Measurements from ENCODE around the gene NRP1.
A peak's percentile ranks its signal among the peaks of the same experiment; 100 is the strongest.

The NRP1 gene

DNA sequence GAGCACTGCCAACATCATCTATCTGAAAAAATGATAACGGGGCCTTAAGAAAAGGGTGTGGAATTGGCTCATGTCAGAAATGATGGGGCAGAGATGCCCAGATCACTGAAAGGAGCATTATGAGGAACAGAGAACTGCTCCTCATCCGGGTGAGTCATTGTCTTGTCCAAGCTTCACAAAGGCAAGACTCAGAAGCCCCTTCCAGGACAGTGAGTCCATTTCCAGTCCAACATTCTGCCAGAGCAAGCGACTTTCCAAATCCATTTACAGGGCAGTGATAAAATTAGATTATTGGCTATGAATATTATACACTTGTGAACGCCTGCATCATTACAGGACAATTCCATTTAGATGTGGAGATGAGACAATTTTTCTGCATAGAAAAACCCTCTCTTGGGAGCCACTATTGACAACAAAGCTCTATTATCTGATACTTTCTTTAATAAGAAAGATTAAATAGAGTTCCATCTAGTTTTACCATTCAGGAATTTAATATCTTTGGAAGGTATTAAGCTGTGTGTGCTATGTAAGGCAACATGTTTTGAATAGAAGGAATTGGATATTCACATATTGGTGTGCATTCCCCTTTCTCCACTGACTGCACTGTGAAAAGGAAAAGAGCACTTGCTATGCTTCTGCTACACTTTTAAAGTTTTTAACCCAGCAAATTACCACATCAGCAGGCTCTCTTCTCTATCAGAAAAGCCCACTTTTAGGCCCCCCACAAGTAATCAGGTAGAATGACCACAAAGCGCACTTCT, 159.6 kb downstream of the NRP1 start:
- DNase-seq, result no peak

DNA sequence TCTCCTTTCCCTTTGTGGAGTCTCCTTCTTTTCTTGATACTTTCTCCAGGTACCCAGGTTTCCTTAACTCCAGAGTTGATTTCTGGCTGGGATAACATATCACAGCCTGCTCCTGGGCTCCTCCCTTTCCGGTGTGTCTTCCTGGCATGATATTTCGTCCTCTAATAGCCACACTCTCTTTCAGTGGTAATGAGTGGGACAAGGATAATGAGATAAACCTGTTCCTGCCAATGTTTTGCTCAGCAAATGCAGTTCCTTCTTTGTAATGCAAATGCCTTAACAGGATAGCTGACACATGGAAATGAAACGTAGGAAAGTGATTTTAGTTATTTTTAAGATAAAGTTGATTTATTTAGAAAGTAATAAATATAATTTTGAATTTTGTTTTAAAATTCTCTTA, 168.6 kb downstream of the NRP1 start:
- DNase-seq, result no peak

DNA sequence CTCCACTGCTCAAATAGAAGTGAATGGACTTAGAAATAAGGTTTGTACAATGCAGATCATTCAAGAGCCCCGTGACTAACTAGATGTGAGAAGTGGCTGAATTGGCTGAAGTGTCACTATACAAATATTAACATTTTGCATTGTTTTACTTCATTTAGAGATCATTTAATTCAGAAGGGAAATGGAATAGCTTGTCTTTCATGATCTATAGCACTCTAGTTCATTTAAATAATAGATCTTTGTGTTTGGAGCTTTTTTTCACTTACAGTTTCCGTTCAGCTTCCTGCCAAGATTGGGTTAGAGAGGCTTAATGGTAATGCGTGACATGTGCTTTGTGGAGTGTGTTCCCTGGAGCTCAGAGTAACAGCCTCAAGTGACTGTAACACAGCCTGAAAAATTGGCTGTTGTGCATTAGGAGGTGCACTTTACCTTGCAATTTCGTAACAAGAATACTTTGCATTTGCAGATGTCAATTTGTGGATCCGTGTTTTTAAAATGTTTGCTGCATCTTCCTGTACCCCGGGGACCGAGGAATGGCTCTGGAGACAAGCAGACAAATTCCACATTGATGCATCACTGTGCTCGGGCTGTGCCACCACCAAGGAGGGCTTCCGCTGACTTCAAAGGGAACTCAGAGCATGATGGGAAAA, 170.3 kb downstream of the NRP1 start:
- no peak for DNase-seq

DNA sequence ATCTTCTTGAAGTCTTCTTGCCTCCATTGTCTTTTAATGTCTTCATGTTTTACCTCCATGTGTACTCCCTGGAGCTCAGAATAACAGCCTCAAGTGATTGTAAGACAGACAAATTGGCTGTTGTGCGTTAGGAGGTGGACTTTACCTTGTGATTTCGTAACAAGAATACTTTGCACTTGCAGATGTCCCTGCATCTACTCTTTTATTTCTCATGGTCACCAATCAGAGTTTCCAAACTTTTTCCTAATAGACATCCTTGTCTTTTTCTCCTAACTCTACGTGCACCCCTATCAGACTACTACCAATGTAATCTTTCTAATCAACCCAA, 172.3 kb downstream of the NRP1 start:
- no peak for DNase-seq

DNA sequence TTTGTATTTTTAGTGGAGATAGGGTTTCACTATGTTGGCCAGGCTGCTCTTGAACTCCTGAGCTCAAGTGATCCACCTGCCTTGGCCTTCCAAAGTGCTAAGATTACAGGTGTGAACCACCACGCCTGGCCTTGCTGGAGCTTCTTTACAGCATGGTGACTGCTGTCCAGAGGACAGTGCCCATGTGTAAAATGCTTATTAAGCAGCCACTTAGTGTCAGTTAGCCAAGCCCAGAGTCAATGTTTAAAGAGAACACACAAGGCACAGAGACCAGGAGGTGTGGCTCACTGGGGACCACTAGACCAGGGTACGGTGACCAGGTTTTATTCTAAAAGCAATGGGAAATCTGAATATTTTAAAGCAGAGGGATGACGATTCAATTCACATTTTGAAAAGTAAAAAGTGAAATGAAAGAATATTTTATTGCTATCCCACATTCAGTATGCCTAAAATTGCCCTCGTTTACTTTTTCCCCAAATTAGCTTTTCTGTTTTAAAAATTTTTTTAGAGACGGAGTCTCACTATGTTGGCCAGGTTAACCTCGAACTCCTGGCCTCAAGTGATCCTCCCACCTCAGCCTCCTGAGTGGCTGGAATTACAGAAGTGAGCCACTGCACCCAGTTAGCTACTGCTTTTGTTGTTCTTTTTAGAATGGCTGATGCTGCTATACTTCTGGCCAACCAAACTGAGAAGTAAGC, 172.8 kb downstream of the NRP1 start:
- no peak for DNase-seq

DNA sequence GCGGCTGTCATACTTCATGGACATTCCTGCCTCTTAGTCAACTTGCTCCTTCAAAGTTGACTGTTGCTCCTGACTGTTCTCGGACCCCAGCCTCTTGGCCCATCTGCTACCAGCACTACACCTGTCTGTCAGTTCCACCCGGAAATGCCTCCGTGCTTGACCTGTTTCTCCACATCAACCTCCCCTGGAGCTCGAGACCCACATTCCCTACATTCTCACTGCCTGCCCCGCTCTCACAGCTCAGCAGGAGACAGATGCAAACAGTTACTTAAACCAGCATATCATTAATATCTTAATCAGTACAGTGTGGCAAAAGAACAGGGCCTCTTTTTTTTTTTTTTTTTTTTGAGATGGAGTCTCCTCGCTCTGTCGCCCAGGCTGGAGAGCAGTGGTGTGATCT, 174.3 kb downstream of the NRP1 start:
- DNase-seq, result no peak

DNA sequence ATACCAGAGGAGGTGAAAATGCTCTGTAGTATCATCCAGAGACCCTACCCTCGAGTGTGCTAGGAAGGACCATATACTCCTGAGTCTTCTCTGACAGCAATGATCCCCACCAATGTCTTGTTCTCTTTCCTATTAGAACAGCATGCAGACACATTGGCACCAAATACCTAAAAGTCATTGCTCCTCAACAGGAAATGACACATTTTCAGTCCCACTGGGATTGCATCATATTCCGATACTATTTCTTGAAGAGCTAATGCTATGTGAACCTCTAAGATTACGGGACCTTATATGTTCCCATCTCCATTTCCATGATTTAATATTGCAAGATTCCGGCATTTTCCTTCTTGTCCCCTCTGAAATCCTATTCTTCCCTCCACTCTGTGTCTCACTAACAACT, 177.4 kb downstream of the NRP1 start:
- DNase-seq, result no peak

DNA sequence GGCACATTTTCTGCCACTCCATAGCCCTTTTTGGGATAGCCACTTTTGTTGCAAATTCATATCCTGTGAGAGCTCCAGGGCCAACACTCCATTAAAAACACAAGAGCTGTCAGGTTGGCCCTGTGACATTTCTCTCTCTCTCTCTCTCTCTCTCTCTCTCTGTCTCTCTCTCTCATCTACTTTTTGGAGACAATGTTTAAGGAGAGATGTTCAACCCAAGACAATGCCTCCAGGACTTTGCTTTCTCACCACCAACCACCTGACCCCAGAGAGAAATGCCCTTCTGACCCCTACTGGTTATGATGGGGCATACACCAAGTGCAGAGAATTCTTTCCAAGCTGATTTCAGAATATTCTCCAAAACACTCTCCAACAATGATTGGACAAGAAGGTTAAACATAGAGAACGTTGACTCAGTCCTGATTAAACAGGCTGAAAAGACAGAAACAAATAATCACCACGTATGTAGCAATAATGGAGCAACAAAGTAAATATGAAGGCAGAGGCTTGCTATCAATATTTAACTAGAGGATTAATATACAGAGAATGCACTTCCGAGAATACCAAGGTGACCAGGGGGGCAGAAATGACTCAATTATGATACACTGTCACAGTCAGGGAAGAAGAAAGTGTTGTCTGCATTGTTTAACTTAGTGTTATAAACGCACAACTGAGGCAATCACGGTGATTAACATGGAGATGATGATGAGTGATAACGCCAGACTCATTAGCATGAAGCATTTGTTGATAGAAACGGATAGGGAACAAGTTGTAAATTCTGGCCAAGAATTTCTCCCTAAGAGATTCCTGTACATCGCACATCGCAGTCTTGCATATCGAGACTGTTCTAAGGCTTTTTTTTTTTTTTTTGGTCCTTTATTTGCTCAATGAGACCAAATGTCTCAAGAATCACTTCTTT, 178.5 kb downstream of the NRP1 start:
- no peak for DNase-seq

DNA sequence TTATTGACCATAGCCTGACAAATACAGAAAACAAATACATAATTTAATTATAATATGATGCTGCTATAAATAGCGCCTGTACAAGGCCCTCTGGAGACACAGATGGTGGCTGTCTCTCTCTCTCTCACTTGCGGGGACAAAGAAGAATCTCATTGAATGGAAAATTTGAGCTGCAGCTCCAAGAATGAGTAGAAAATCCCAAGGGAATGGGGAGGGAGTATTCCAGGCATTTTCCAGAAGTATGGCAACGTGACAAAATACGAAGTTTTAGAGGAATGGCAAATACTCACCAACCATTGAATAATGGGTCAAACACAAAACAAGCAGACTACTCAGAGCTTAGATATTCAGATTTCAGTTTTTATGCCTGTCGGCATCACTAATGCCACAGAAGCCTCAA, 179.9 kb downstream of the NRP1 start:
- no peak for DNase-seq

DNA sequence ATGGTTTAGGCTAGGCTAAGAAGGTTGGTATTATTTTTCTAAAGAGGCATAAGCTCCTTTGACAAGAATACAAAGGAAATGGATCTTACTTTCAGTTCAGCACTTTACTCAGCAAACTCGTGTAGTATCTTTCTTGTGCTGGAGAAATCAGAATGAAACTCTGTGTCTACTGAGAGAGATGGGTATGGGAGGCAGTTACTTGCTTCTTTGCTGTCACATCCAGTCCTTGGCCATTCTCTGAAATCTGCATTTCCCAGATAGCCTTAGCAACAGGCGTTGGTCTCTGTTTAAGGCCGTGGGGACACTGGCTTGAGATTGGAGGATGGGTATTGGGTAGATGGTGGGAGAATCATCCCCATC, 180.5 kb downstream of the NRP1 start:
- DNase-seq, result no peak

DNA sequence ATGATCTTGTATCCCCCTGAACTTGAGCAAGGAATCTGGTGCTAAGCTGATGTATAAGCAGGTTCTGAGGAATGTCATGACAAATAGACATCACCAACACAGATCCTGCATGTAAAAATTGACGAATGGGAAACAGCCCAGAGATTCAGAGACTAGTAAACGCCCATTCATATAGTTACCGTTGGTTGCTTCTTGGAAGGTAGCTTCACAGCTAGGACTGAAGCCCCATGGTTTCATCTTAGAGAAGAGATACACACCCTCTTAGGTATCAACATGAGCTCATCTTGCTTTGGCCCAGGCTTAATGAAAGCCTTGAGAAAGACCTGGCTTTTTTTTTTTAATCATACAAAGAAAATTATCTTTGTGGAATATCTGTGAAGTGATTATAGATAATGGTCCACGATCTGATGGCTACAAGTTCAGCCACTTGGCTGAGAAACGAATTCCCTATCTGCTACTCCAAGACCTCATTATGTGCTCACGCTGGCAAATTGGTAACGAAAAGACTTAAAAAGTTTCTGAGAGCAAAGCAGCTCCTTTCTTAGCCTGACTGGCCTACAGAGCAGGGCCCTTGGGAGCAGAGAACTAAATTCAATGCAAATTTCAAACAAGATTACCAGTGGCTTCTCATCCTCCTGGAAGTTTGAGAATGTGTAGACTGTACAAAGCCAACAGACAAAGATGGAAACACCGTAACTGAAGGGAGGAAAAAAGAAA, 181.1 kb downstream of the NRP1 start:
- DNase-seq, result no peak

DNA sequence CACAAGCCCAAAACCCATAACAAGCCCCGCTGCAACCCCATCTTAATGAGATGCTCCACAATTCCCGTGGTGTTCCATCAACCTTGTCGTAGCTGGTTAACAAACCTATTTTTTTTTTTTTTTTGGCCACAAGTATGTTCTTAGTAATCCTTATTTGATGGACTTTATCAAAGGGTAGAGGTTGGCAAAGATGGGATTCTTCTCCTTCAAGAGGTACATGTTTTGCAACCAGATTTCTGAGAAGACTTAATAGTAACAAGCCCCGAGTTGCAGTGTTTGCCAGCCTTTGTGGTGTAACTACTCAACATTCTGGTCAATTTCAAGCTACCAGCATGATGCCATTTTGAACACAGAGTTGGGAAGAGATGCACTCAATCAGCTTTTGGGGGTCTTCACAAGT, 181.7 kb downstream of the NRP1 start:
- no peak for DNase-seq

DNA sequence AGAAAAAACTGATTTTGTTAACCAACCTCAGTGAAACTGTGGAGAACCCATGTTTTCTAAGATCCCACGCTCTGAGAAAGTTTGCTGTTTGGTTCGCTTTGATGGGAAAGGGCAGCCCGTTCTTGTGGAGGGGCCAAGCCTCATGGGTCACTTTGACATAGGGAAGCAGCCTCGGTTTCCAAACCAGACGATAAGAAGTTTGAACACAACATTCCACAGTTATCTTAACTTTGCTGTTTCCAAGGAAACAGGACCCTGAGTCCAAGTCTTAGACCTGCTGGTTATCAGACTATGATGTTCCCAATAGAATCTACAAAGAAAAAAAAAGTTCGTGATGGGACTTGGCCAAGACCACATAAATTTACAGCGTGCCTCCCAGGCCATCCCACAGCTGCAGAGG, 182.3 kb downstream of the NRP1 start:
- DNase-seq, result no peak

DNA sequence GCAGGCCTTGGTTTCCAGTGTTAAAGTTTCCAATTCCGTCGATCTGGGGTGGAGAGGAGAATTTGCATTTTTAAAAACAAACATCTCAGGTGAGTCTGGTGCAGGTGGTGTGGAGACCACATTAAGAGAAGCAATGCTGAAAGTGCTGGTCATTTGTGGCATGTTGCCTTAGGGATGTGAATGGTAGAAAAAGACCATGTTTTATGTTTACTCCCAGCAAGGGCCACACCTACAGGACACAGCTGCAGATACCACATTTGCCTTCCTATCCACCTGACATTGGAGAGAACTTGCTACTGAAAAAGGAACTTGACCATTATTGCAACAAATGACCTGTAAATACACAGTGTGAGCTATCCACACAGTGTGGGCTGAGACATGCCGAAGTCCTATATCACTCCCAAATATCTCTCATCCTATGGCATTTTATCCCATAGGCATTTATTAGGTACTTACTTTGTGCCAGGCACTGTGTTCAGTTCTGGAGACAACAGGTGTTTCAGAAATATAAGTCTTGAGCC, 183.1 kb downstream of the NRP1 start:
- DNase-seq, result no peak

DNA sequence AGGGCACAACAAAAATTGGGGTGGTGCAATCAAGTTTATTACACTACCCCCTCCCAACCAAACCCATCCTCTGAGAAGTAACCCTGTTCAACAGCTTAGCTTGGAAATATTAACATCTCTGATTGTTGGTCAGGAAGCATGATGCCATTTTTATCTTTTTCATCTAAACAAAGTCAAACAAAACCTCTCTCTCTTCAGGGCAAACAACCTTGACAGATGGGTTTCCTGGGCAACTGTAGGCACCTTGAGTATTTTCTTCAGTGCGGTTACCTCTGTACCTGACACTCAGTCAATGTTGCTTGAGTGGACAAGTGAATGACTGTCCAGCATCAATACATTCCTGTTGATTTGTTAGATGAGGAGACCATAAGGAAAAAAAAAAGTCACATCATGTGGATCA, 183.6 kb downstream of the NRP1 start:
- no peak for DNase-seq

DNA sequence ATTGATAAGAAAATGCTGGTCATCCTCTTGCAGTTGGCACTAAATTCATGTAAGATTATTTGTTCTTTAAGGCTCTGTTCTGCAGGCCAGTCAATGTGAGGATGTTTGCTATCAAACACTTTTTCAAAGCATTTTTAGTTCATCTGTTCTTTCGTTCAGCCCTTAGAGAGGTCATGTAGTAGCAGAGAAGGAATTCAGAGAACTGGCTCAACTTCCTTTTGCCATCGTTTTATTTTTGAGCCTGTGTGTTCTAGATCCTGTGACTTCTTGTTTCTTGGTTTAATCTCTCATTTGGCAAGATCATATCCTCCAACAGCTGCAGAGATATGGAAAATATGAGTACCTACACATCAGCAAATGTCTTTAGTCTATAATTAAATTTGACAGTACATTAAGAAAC, 184.3 kb downstream of the NRP1 start:
- no peak for DNase-seq

DNA sequence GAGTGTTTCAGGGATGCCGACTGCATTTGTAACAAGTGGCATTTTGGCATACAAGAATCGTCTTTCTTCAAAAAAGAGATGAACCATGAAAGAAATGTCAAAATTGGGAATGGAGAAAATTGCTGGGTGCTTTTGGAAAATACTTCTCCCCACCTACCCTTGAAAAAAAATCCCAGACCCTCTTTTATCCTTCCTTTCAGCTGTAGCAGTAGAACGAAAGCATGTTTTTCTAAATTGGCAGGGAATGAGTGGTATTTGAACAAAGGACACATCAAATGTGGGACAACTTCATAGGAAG, 187.5 kb downstream of the NRP1 start:
- DNase-seq, result no peak

DNA sequence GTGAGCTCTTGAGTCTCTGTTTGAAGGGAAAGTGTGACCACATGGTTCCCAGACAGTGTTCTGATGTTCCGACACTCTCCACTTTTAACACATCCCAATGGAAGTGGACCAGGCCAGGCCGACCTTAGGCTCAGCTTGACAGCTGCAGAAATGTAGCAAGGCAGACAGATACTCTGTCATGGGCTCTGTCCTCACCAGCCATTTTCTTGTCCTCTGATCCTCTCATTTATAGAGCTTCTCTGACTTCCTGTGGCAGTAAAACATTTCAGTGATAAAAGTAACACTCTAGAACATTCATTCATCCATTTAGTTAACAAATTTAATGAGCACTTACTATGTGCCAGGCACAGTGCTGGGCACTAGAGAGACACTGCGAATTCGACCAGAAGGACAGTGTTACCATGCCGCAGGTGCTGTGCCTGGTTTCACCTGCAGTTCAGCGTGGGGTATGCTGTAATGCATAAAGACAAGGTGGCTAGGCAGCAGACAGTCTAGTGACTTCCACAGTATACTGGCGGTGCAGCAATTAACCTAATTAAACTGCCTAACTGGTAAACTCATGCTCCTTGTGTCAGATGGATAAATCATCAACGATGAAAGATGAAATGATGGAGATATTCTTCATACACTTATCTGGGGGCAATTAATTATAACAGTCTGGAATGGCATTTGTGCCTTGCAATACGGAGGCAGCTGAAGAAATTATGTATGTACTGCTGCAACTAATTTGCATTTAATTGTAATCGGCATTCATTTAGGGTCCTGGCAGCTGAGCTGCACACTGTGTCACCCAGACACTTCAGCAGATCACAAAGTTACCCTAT, 188.1 kb downstream of the NRP1 start:
- no peak for DNase-seq

DNA sequence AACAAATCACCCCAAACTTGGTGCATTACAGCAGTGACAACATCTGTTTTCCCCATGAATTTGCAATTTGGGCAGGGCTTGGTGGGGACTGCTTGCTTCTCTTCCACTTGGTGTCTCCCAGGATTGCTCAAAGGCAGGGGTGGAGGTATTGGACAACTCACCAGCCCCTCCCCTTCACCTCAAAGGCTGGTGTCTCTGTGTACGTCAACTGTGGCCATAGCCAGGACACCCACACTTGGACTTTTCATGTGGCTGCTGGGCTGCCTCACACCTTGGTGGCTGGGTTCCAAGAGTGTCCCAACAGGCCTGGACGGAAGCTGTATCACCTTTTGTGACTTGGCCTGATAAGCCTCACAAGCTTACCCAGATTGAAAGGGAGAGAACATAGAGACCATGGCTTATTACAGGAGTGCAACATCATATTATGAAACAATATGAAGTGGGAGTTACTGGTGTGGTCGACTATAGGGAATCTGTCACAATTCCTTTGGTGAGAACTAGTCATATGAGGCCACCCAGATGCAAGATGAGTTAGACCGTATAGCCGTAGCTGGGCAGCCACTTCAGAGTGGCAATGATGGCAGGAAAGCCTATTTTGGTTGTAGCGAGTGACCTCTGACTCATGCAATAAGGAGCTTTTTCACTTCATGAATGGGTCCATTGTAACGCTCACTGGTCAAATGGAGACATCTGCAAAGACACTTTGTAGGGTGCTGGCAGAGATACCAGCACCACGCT, 188.8 kb downstream of the NRP1 start:
- DNase-seq, result no peak

DNA sequence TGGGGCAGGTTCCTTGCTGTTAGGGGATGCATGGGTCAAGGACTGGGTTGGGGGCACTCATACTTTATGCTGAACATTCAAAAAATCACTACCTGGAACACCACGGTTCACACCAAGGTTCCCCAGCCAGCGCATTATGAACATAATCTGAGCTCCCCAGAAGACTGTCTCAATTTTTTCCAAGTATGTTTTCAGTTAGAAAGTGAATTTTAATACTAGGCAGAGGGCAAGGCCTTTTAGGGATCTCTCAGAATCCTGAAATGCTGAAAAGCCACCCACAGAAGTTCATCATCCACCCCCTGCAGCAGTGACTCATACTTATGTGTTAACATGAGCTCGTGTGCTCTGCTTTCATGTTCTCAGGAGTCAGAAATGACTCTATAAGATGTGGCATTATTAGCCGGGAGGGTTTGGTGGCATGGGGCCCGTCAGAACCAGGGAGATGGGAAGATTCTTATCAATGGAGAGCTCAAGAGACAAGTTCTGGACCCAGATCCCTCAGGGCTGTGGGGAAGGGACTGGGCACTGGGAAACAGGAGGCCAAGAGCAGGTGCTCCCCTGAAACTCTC, 191.2 kb downstream of the NRP1 start:
- DNase-seq, result peak; percentile 69

DNA sequence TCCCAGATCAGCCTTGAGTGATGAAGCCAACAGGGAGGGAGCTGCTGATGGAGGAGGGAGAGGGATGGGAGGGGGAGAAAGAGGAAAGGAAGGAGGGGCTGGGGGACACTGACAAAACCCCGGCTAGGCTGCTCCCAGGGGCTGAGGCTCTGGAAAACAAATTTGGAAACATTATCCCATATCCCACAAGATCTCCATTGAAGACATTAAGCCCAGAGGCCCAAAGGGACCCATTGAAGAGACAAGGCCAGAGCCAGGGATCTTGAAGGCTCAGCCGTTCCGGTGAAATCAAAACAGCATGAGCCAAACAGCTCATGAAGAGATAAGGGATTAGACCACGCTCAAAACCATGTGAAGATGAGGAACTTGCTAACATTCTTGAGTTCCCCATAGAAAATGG, 192.2 kb downstream of the NRP1 start:
- no peak for DNase-seq

Data from activated CD8-positive, alpha-beta memory T cell treated with anti-CD3 and anti-CD28 coated beads, Interleukin-2, amount 50 U/mL, for 48 hours (primary cell).